Loucy (cell line): Measurements from ENCODE around the gene RAD51D.
"Not testable (repeated sequence)": the region's sequence is repeated elsewhere in the genome, so short reads cannot be mapped to it uniquely, and the experiment has no call there.

Experiments used
- H2AFZ ChIP-seq: fragments of 200-600 bp; sonication (generic); 2 replicates; pipeline ENCODE4 v1.6.0; 2016; ENCODE audit warnings: antibody characterized with exemption, mild to moderate bottlenecking, low read length, moderate library complexity
- H3F3A ChIP-seq: fragments of 200-600 bp; 2 replicates; pipeline ENCODE4 v1.6.0; 2016; ENCODE audit warnings: antibody characterized with exemption, low read depth, mild to moderate bottlenecking
- H3K27me3 ChIP-seq: fragments of 200-600 bp; sonication (generic); 2 replicates; pipeline ENCODE4 v1.6.1; 2014; ENCODE audit warnings: low read length, mild to moderate bottlenecking; ENCODE audit not compliant: insufficient read depth, poor library complexity, severe bottlenecking
- H3K36me3 ChIP-seq: fragments of 200-600 bp; sonication (generic); 2 replicates; pipeline ENCODE4 v1.6.1; 2016; ENCODE audit warnings: low read length; ENCODE audit not compliant: insufficient read depth
- H3K4me1 ChIP-seq: fragments of 200-600 bp; sonication (generic); 2 replicates; pipeline ENCODE4 v1.5.1; 2014; ENCODE audit warnings: low read length, mild to moderate bottlenecking; ENCODE audit not compliant: insufficient read depth, poor library complexity, severe bottlenecking
- H3K4me2 ChIP-seq: fragments of 200-600 bp; sonication (generic); 2 replicates; pipeline ENCODE4 v1.6.0; 2014; ENCODE audit warnings: antibody characterized with exemption, low read length, low read depth, mild to moderate bottlenecking; ENCODE audit not compliant: poor library complexity, severe bottlenecking
- H3K4me3 ChIP-seq: fragments of 200-600 bp; sonication (generic); 2 replicates; pipeline ENCODE4 v1.5.1; 2014; ENCODE audit warnings: low read length, mild to moderate bottlenecking, mixed read lengths; ENCODE audit not compliant: poor library complexity, severe bottlenecking
- H3K79me2 ChIP-seq: fragments of 200-600 bp; sonication (generic); 2 replicates; pipeline ENCODE4 v1.6.1; 2014; ENCODE audit warnings: low read length; ENCODE audit not compliant: insufficient read depth
- H3K9ac ChIP-seq: fragments of 200-600 bp; sonication (generic); 2 replicates; pipeline ENCODE4 v1.6.0; 2014; ENCODE audit warnings: mild to moderate bottlenecking, low read depth, low read length, moderate library complexity; ENCODE audit not compliant: poor library complexity, severe bottlenecking
- H3K9me2 ChIP-seq: fragments of 200-600 bp; sonication (generic); replicated peaks from 2 replicates; pipeline ENCODE4 v1.6.1; 2016; ENCODE audit warnings: low read depth, low read length, mixed read lengths
- H3K9me3 ChIP-seq: fragments of 200-600 bp; sonication (generic); 2 replicates; pipeline ENCODE4 v1.6.1; 2014; ENCODE audit warnings: mild to moderate bottlenecking, antibody characterized with exemption, low read length, low read depth; ENCODE audit not compliant: insufficient read depth
- H4K20me1 ChIP-seq: fragments of 200-600 bp; sonication (generic); 2 replicates; pipeline ENCODE4 v1.6.0; 2014; ENCODE audit warnings: antibody characterized with exemption, low read length, mild to moderate bottlenecking; ENCODE audit not compliant: insufficient read depth, poor library complexity, severe bottlenecking
- CTCF ChIP-seq: fragments of 200-600 bp; sonication (generic); conservative IDR thresholded peaks from 2 replicates; pipeline ENCODE4 v1.5.1; 2014; ENCODE audit warnings: mild to moderate bottlenecking, antibody characterized with exemption, low read length
- EZH2phosphoT487 ChIP-seq: fragments of 200-600 bp; IDR thresholded peaks from 2 replicates; pipeline ENCODE4 v1.6.1; 2018; ENCODE audit warnings: antibody characterized with exemption, mild to moderate bottlenecking, moderate library complexity, borderline replicate concordance

RAD51D gene

DNA sequence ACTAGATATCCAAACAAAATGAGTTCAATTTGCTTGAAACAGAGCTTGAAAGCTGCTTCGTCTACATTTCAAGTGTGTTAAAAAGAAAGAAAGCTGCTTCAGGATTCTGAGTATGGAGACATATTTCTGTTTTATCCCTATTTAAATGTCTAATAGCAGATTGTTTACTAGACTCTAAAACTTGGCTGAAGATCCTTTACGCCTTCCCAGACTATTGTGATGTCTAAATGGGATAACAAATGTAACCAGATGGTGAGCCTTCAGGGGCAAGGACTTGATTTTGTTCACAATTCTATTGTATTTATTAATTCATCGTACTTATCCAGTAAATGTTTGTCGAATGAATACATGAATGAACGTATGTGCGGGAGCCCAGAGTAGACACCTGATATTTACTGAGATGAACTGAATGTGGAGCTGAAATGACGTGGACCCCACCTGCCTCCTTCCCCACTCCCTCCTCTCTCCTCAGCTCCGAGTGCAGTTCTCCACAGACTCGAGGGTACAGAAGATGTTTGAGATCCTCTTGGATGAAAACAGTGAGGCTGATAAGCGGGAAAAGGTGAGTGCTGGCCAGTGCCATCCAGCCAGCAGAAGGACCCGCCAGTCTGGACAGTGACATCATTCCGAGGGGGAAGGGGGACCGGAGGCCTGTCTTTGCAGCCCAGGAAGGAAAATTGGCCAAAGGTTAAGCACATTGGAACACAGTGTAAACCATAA, 32.9 kb upstream of the RAD51D start:
- no peak overlapping the region for H2AFZ ChIP-seq
- TF ChIP-seq CTCF (no peak), EZH2phosphoT487 (no peak)
- H3K4me3 ChIP-seq = no peak overlapping the region
- H3K9me2 ChIP-seq = no peaks in the 10 kb centered on the region
- no peaks in the 10 kb centered on the region for H3K9me3 ChIP-seq
- no peaks in the 10 kb centered on the region for H3K36me3 ChIP-seq
- H3K9ac ChIP-seq = no peak overlapping the region
- no peak overlapping the region for H3K4me2 ChIP-seq
- no peaks in the 10 kb centered on the region for H3K79me2 ChIP-seq
- no peaks in the 10 kb centered on the region for H4K20me1 ChIP-seq
- peaks cover 7% of the 10 kb centered on the region for H3K27me3 ChIP-seq
- no peaks in the 10 kb centered on the region for H3K4me1 ChIP-seq
- no peaks in the 10 kb centered on the region for H3F3A ChIP-seq

DNA sequence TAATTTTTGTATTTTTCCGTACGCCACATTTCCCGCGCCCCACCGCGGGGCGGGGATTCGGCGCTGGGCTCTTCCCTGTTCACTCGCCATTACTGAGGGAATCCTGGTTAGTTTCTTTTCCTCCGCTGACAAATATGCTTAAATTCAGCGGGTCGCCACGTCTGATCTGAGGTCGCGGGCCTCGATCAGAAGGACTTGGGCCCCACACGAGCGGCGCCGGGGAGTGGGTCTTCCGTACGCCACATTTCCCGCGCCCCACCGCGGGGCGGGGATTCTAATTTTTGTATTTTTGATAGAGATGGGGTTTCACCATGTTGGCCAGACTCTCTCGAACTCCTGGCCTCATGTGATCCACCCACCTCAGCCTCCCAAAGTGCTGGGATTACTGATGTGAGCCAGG, 31.4 kb upstream of the RAD51D start:
- not testable (repeated sequence) for H2AFZ ChIP-seq, H3K9me2 ChIP-seq, H3K9me3 ChIP-seq, H3K4me3 ChIP-seq, H3K9ac ChIP-seq, H3K4me1 ChIP-seq, H3K27me3 ChIP-seq, H4K20me1 ChIP-seq, H3K79me2 ChIP-seq, H3F3A ChIP-seq, H3K4me2 ChIP-seq, H3K36me3 ChIP-seq

GRCh38 chr17:35149941-35150340, 30.3 kb upstream of the RAD51D start:
- Histone ChIP-seq H3K4me1 (no peaks in the 10 kb centered on the region), H3K9ac (no peak overlapping the region), H3K4me2 (no peak overlapping the region), H4K20me1 (no peaks in the 10 kb centered on the region), H3K9me3 (no peaks in the 10 kb centered on the region), H2AFZ (no peak overlapping the region), H3F3A (no peaks in the 10 kb centered on the region), H3K9me2 (no peaks in the 10 kb centered on the region), H3K4me3 (no peak overlapping the region), H3K36me3 (no peaks in the 10 kb centered on the region), H3K27me3 (peaks cover 7% of the 10 kb centered on the region), H3K79me2 (no peaks in the 10 kb centered on the region)
- no peak for TF ChIP-seq EZH2phosphoT487
- TF ChIP-seq CTCF = no peak

- Histone ChIP-seq H3F3A (no peaks in the 10 kb centered on the region), H3K27me3 (no peaks in the 10 kb centered on the region), H4K20me1 (no peaks in the 10 kb centered on the region), H3K9ac (no peak overlapping the region), H3K9me3 (no peaks in the 10 kb centered on the region), H3K9me2 (no peaks in the 10 kb centered on the region), H3K4me2 (no peak overlapping the region), H3K36me3 (no peaks in the 10 kb centered on the region), H3K4me1 (no peaks in the 10 kb centered on the region), H3K4me3 (no peak overlapping the region), H3K79me2 (no peaks in the 10 kb centered on the region), H2AFZ (no peak overlapping the region)
- TF ChIP-seq EZH2phosphoT487 (no peak), CTCF (no peak)
Observed at GRCh38 chr17:35148144-35148543, 28.5 kb upstream of the RAD51D start.
